CD4-positive, alpha-beta memory T cell (primary cell): Measurements from ENCODE around the gene VIPR2. TPM values are rescaled to one million over a fixed set of nuclear protein-coding genes. Genes with fewer than 3 reads are reported as not detected.

Experiments
- CTCF ChIA-PET: fragments of 350-600 bp; sonication (Branson Sonifier 250); formaldehyde crosslinking; loops from one replicate; lab custom pipeline; 2021; ENCODE audit warnings: inconsistent platforms; ENCODE audit not compliant: partially characterized antibody; lab: Charles Lee
- POLR2A ChIA-PET: fragments of 350-600 bp; sonication (Branson Sonifier 250); formaldehyde crosslinking; loops from one replicate; lab custom pipeline; 2021; ENCODE audit not compliant: partially characterized antibody; lab: Charles Lee
- DNase-seq, 5 donors: peaks; one replicate each; pipeline versions ENCODE4 v3.0.0 to v3.0.0-alpha.2; 2020 to 2022; ENCODE audit warnings: mixed read lengths in 1 of 5
- H3K27ac ChIP-seq: one replicate; pipeline ENCODE4 v1.7.0; 2013; ENCODE audit warnings: low read depth, low read length
- H3K27me3 ChIP-seq: 2 replicates; pipeline ENCODE4 v1.7.0; 2013; ENCODE audit warnings: mild to moderate bottlenecking, low read length, moderate library complexity; ENCODE audit not compliant: insufficient read depth
- H3K36me3 ChIP-seq: 2 replicates; pipeline ENCODE4 v1.7.0; 2013; ENCODE audit warnings: mild to moderate bottlenecking, low read length, moderate library complexity; ENCODE audit not compliant: insufficient read depth
- H3K4me1 ChIP-seq: 2 replicates; pipeline ENCODE4 v1.7.0; 2013; ENCODE audit warnings: mild to moderate bottlenecking, low read length, moderate library complexity; ENCODE audit not compliant: insufficient read depth
- H3K4me3 ChIP-seq, 2 donors: one replicate each; pipeline ENCODE4 v1.7.0; 2013; ENCODE audit warnings: low read length in 2 of 2, mild to moderate bottlenecking in 1 of 2
- H3K9me3 ChIP-seq, 2 donors: one replicate each; pipeline ENCODE4 v1.7.0; 2013; ENCODE audit warnings: low read length in 2 of 2, control low read depth in 1 of 2; ENCODE audit not compliant: control insufficient read depth in 1 of 2
- H3K27ac Mint-ChIP-seq, 7 donors: one replicate each; pipeline ENCODE4 v1.8.0; 2020 to 2021; ENCODE audit warnings: mixed read lengths in 7 of 7, mild to moderate bottlenecking in 6 of 7, inconsistent platforms in 3 of 7, moderate library complexity in 3 of 7
- H3K27me3 Mint-ChIP-seq, 2 donors: one replicate each; pipeline ENCODE4 v1.8.0; 2020 to 2021; ENCODE audit warnings: mixed read lengths in 2 of 2
- H3K36me3 Mint-ChIP-seq, 2 donors: one replicate each; pipeline ENCODE4 v1.8.0; 2020 to 2021; ENCODE audit warnings: mixed read lengths in 2 of 2, inconsistent platforms in 1 of 2, mild to moderate bottlenecking in 1 of 2
- H3K4me1 Mint-ChIP-seq, 4 donors: one replicate each; pipeline ENCODE4 v1.8.0; 2020 to 2021; ENCODE audit warnings: mixed read lengths in 4 of 4, mild to moderate bottlenecking in 1 of 4
- H3K4me3 Mint-ChIP-seq, 8 donors: one replicate each; pipeline ENCODE4 v1.8.0; 2020 to 2021; ENCODE audit warnings: mixed read lengths in 8 of 8, mild to moderate bottlenecking in 7 of 8, moderate library complexity in 6 of 8, inconsistent platforms in 3 of 8
- H3K9me3 Mint-ChIP-seq, 8 donors: one replicate each; pipeline ENCODE4 v1.8.0; 2020 to 2021; ENCODE audit warnings: mixed read lengths in 8 of 8, mild to moderate bottlenecking in 5 of 8, inconsistent platforms in 3 of 8, moderate library complexity in 1 of 8
- intact Hi-C: fragments of 100-400 bp; cut with micrococcal nuclease; formaldehyde crosslinking; loops from one replicate; pipeline ENCODE4 v1.15.1; 2023
- polyA plus RNA-seq, 2 donors: library from polyadenylated mRNA; unstranded; fragments of 300-500 nt; fragmentation: Illumina TruSeq; gene quantifications; one replicate each; pipeline ENCODE4 v1.2.3, GENCODE V29; 2021
- total RNA-seq, 2 experiments: library from RNA; stranded (reverse); gene quantifications; one replicate each; pipeline ENCODE4 v1.2.3, GENCODE V29; 2021

Gene VIPR2
- total and polyA plus RNA-seq, 4 experiments from 2014 or later: 0.15 to 0.17 TPM; not detected in 2

- H3K36me3 ChIP-seq: no peaks in the 10 kb centered on the region
- no peak overlapping the region for H3K27ac ChIP-seq
- peak overlapping the region in 1 of 7 donors; percentile 43 for H3K27ac Mint-ChIP-seq
- intact Hi-C loops: no loop called here
- H3K4me1 Mint-ChIP-seq: peaks cover 11 to 24% (median 19%) of the 10 kb centered on the region in 4 donors
- no peaks in the 10 kb centered on the region for H3K27me3 ChIP-seq
- ChIA-PET POLR2A (no interaction called here), CTCF (interaction anchor here (6.1 kb wide), 1 partner anchor 283 kb away, joined by 154 read pairs; no protein-coding TSS in a partner anchor)
- no peak overlapping the region for H3K4me3 ChIP-seq
- H3K4me3 Mint-ChIP-seq: no peak overlapping the region
- no peak for DNase-seq
- peaks cover 21% of the 10 kb centered on the region for H3K4me1 ChIP-seq
- H3K36me3 Mint-ChIP-seq: peaks cover 0 to 1% of the 10 kb centered on the region in 2 donors
- H3K9me3 ChIP-seq: peaks cover 0 to 27% of the 10 kb centered on the region in 2 donors
- peaks cover 0 to 26% (median 15%) of the 10 kb centered on the region in 8 donors for H3K9me3 Mint-ChIP-seq
- H3K27me3 Mint-ChIP-seq: no peaks in the 10 kb centered on the region
Observed at GRCh38 chr7:158979023-158979529, 165.6 kb downstream of the VIPR2 start.
